GM12878 (cell line): ENCODE data around the gene NUDT14. TPM values are rescaled to one million over a fixed set of nuclear protein-coding genes. Genes with fewer than 3 reads are reported as not detected.

Experiments used
- ATAC-seq: fragments of 200-7000 bp; cut with Tn5 transposase; 3 replicates; pipeline ENCODE4 v1.9.1; 2020; ENCODE audit warnings: mild to moderate bottlenecking, moderate library complexity
- BruUV-seq: library from RNA; stranded (reverse); fragments of 400-500 nt; replicated peaks from 2 replicates; lab custom pipeline; 2021; lab: Mats Ljungman, UMichigan
- CTCF ChIA-PET: fragments of 300-600 bp; sonication (Branson Sonifier 250); formaldehyde crosslinking; extraction: SDS; loops from one replicate; lab custom pipeline; 2021; ENCODE audit warnings: inconsistent platforms; lab: Yijun Ruan, JAX
- POLR2A ChIA-PET: fragments of 350-600 bp; formaldehyde crosslinking; extraction: SDS; loops from one replicate; lab custom pipeline; 2021; ENCODE audit warnings: inconsistent platforms; lab: Charles Lee
- RAD21 ChIA-PET: fragments of 300-600 bp; sonication (Branson Sonifier 250); formaldehyde crosslinking; loops from one replicate; lab custom pipeline; 2023; ENCODE audit warnings: antibody characterized with exemption; ENCODE audit not compliant: unreplicated experiment; lab: Charles Lee
- SMC1A ChIA-PET: fragments of 300-600 bp; sonication (Branson Sonifier 250); formaldehyde crosslinking; loops from one replicate; lab custom pipeline; 2023; ENCODE audit not compliant: unreplicated experiment, uncharacterized antibody; lab: Charles Lee
- DNase-seq: peaks from one replicate; pipeline ENCODE4 v3.0.0-alpha.2; 2011; ENCODE audit warnings: low read depth, low spot score
- FAIRE-seq: peaks from 3 replicates; lab custom pipeline; 2011; peaks lifted over from hg19 to GRCh38; lab: Jason Lieb, UNC
- H2AFZ ChIP-seq: 2 replicates; pipeline ENCODE4 v1.6.0; 2011; ENCODE audit warnings: low read depth, low read length, control low read depth; ENCODE audit not compliant: control insufficient read depth
- H3K27ac ChIP-seq: 2 replicates; pipeline ENCODE4 v1.5.1; 2011; ENCODE audit warnings: control low read depth; ENCODE audit not compliant: control insufficient read depth, insufficient read depth
- H3K27me3 ChIP-seq, 2 experiments: replicated peaks in 1 of 2; 2 replicates each; pipeline versions ENCODE4 v1.6.0 to v1.6.1; 2011; ENCODE audit warnings: low read length in 1 of 2; ENCODE audit not compliant: control insufficient read depth in 2 of 2, insufficient read depth in 2 of 2
- H3K36me3 ChIP-seq, 2 experiments: 2 replicates each; pipeline ENCODE4 v1.5.1; 2011; ENCODE audit warnings: low read length in 1 of 2; ENCODE audit not compliant: control insufficient read depth in 2 of 2, insufficient read depth in 2 of 2
- H3K4me1 ChIP-seq: 2 replicates; pipeline ENCODE4 v1.6.1; 2011; ENCODE audit warnings: mild to moderate bottlenecking, low read length, moderate library complexity, mixed read lengths; ENCODE audit not compliant: control insufficient read depth, insufficient read depth
- H3K4me2 ChIP-seq: 2 replicates; pipeline ENCODE4 v1.6.0; 2011; ENCODE audit warnings: control low read depth; ENCODE audit not compliant: control insufficient read depth, insufficient read depth
- H3K4me3 ChIP-seq: fragments of 200-600 bp; sonication (generic); 2 replicates; pipeline ENCODE4 v1.5.1; 2016
- H3K79me2 ChIP-seq: 2 replicates; pipeline ENCODE4 v1.6.0; 2011; ENCODE audit warnings: low read length; ENCODE audit not compliant: control insufficient read depth, insufficient read depth
- H3K9ac ChIP-seq: 2 replicates; pipeline ENCODE4 v1.8.0; 2011; ENCODE audit warnings: low read length, control low read depth, mixed read lengths; ENCODE audit not compliant: control insufficient read depth, insufficient read depth
- H3K9me3 ChIP-seq: replicated peaks from 3 replicates; pipeline ENCODE4 v1.5.1; 2011; ENCODE audit warnings: mild to moderate bottlenecking, low read length; ENCODE audit not compliant: control insufficient read depth, insufficient read depth
- H4K20me1 ChIP-seq: 2 replicates; pipeline ENCODE4 v1.6.0; 2011; ENCODE audit not compliant: control insufficient read depth, insufficient read depth
- ASH2L ChIP-seq: fragments of 300-600, 200-600 bp; sonication (generic); IDR thresholded peaks from 2 replicates; pipeline ENCODE4 v1.6.1; 2017; ENCODE audit warnings: low read depth, mild to moderate bottlenecking, borderline replicate concordance
- CREB1 ChIP-seq: IDR thresholded peaks from 2 replicates; pipeline ENCODE4 v1.6.1; 2012; ENCODE audit warnings: low read depth, mild to moderate bottlenecking, inconsistent platforms
- HDAC2 ChIP-seq: fragments of 200-600 bp; sonication (generic); IDR thresholded peaks from 2 replicates; pipeline ENCODE4 v1.6.1; 2017
- JUND ChIP-seq: IDR thresholded peaks from 2 replicates; pipeline ENCODE4 v1.6.1; 2012; ENCODE audit warnings: low read depth, mild to moderate bottlenecking, low read length, improper control_type of control experiment, moderate library complexity
- NFYB ChIP-seq: IDR thresholded peaks from 2 replicates; pipeline ENCODE4 v1.6.1; 2011; ENCODE audit warnings: low read depth, mild to moderate bottlenecking, low read length, improper control_type of control experiment, moderate library complexity; ENCODE audit not compliant: insufficient read depth
- NR2F1 ChIP-seq: fragments of 450-650 bp; conservative IDR thresholded peaks from 2 replicates; pipeline ENCODE4 v1.6.1; 2017; ENCODE audit warnings: mild to moderate bottlenecking
- PML ChIP-seq: IDR thresholded peaks from 2 replicates; pipeline ENCODE4 v1.6.1; 2012; ENCODE audit warnings: low read length, inconsistent platforms
- RAD51 ChIP-seq: fragments of 450-650 bp; IDR thresholded peaks from 2 replicates; pipeline ENCODE4 v1.6.1; 2016; ENCODE audit warnings: moderate library complexity, mild to moderate bottlenecking, inconsistent platforms
- RBBP5 ChIP-seq: fragments of 200-600 bp; sonication (generic); conservative IDR thresholded peaks from 2 replicates; pipeline ENCODE4 v1.6.1; 2016
- RCOR1 ChIP-seq: conservative IDR thresholded peaks from 2 replicates; pipeline ENCODE4 v1.6.1; 2012; ENCODE audit warnings: low read depth, low read length, improper control_type of control experiment
- SIX5 ChIP-seq: IDR thresholded peaks from 2 replicates; pipeline ENCODE4 v1.6.1; 2011; ENCODE audit warnings: mild to moderate bottlenecking, low read depth, low read length, moderate library complexity; ENCODE audit not compliant: severe bottlenecking
- ZNF207 ChIP-seq: fragments of 450-650 bp; IDR thresholded peaks from 2 replicates; pipeline ENCODE4 v1.6.1; 2014; ENCODE audit warnings: antibody characterized with exemption, mild to moderate bottlenecking, borderline replicate concordance
- WGBS: methylation state at CpG from one replicate; pipeline ENCODE4 v1.1.6; 2016; ENCODE audit warnings: low lambda C conversion rate; ENCODE audit not compliant: insufficient replicate concordance, insufficient coverage; ENCODE audit errors: missing lambda C conversion rate; 5-methylcytosine and 5-hydroxymethylcytosine counted together
- in situ Hi-C: fragments of 300-500 bp; cut with MboI; formaldehyde crosslinking; loops from 9 replicates; pipeline ENCODE4 v1.14.3; 2018; ENCODE audit warnings: mixed read lengths
- intact Hi-C: fragments of 100-400 bp; cut with micrococcal nuclease; formaldehyde crosslinking; loops from one replicate; pipeline ENCODE4 v1.14.2; 2022; ENCODE audit not compliant: unreplicated experiment
- polyA plus RNA-seq, 11 experiments: library from polyadenylated mRNA; depleted of rRNA in 4 of 11; unstranded in 6 of 11; stranded (reverse) in 5 of 11; fragments of >200 nt; fragmentation: Nextera tagmentation in 4 of 11; fragmentation: Illumina TruSeq in 1 of 11; extraction: Ambion mirVana in 4 of 11; extraction: Trizol in 1 of 11; gene quantifications; 1 replicate in 1 of 11; 2 replicates in 10 of 11; pipeline versions ENCODE4 v1.2.1 to v1.2.3, GENCODE V29; 2011 to 2016; ENCODE audit warnings: inconsistent platforms in 2 of 11, missing spikeins in 2 of 11, low read depth in 1 of 11
- total RNA-seq, 4 experiments: library from RNA; depleted of rRNA in 3 of 4; stranded (reverse); fragments of >200 nt in 3 of 4; fragmentation: Illumina TruSeq in 1 of 4; extraction: Trizol in 1 of 4; gene quantifications; 2 replicates each; pipeline versions ENCODE4 v1.2.1 to v1.2.3, GENCODE V29; 2013 to 2021
- TF ChIP-seq, protein P1 (sequence below), 3 experiments: IDR thresholded peaks in 2 of 3; conservative IDR thresholded peaks in 1 of 3; 2 replicates each; pipeline ENCODE4 v1.5.1; 2011; ENCODE audit warnings: low read depth in 3 of 3, low read length in 3 of 3, mild to moderate bottlenecking in 3 of 3, control low read depth in 2 of 3, moderate library complexity in 2 of 3, inconsistent platforms in 1 of 3, mixed read lengths in 1 of 3; ENCODE audit not compliant: control insufficient read depth in 2 of 3, insufficient read depth in 1 of 3; ENCODE audit errors: extremely low read depth in 1 of 3
- TF ChIP-seq, protein P2 (sequence below): fragments of 450-650 bp; IDR thresholded peaks from 2 replicates; pipeline ENCODE4 v1.6.1; 2016; ENCODE audit warnings: mild to moderate bottlenecking

The NUDT14 gene
- total and polyA plus RNA-seq, 10 of the 15 experiments (the other 5 are each of a cell fraction or from before 2014, with no cell fraction given) = 0.62 to 6.8 (median 4.3) TPM; not detected in 1

DNA sequence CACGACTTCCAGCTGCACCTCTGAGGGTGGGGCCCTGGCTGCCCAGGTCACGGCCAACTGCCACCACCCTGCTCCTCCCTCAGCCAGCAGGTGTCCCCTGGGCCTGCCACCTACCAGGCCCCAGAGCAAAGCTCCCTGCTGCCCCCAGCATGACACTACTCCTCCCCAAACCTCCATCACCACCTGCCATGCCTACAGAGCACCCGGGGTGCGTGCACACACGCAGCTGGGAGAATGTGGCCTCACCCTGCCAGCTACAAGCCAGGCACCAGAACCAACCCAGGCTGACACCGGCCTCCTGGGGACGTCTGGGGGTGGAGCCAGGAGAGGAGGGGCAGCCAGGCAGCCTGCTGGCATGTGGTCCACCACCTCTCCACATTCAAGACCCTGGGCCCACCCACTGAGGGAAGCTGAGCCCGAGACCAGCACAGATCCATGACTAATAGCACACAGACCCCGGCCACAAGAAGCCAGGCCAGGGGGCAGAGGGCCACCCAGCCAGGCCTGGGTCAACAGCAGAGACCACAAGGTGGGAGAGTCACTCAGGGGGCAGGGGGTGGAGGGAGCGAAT is 15.9 kb downstream of the NUDT14 start:
- WGBS = 8% methylated on average over 8 of the region's 10 CpGs
- FAIRE-seq = no peak

More for the DNA sequence above, 15.9 kb downstream of the NUDT14 start:
- no peak for TF ChIP-seq JUND
- TF ChIP-seq PML = no peak
- TF ChIP-seq, protein P1, sequence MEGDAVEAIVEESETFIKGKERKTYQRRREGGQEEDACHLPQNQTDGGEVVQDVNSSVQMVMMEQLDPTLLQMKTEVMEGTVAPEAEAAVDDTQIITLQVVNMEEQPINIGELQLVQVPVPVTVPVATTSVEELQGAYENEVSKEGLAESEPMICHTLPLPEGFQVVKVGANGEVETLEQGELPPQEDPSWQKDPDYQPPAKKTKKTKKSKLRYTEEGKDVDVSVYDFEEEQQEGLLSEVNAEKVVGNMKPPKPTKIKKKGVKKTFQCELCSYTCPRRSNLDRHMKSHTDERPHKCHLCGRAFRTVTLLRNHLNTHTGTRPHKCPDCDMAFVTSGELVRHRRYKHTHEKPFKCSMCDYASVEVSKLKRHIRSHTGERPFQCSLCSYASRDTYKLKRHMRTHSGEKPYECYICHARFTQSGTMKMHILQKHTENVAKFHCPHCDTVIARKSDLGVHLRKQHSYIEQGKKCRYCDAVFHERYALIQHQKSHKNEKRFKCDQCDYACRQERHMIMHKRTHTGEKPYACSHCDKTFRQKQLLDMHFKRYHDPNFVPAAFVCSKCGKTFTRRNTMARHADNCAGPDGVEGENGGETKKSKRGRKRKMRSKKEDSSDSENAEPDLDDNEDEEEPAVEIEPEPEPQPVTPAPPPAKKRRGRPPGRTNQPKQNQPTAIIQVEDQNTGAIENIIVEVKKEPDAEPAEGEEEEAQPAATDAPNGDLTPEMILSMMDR (IDR thresholded peaks at IDR 0.05 in 2 of 3, conservative IDR thresholded peaks at IDR 0.05 in 1 of 3; ENCODE audit: control insufficient read depth in 2 of 3, extremely low read depth in 1 of 3, insufficient read depth in 1 of 3, low read depth in 3 of 3, low read length in 3 of 3) = no peak
- no peak for TF ChIP-seq HDAC2
- TF ChIP-seq NFYB = no peak
- TF ChIP-seq RBBP5 = no peak
- no peak for TF ChIP-seq SIX5
- TF ChIP-seq ASH2L = no peak
- no peak for TF ChIP-seq ZNF207
- no peak for TF ChIP-seq RCOR1
- no peak for TF ChIP-seq CREB1
- TF ChIP-seq RAD51 = no peak
- TF ChIP-seq NR2F1 = no peak
- TF ChIP-seq, protein P2, sequence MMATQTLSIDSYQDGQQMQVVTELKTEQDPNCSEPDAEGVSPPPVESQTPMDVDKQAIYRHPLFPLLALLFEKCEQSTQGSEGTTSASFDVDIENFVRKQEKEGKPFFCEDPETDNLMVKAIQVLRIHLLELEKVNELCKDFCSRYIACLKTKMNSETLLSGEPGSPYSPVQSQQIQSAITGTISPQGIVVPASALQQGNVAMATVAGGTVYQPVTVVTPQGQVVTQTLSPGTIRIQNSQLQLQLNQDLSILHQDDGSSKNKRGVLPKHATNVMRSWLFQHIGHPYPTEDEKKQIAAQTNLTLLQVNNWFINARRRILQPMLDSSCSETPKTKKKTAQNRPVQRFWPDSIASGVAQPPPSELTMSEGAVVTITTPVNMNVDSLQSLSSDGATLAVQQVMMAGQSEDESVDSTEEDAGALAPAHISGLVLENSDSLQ = no peak
- Histone ChIP-seq H4K20me1 (0 out of 2 replicates have a peak, but pooled peaks cover 2% of the 10 kb centered on the region), H3K27ac (no peak overlapping the region), H3K27me3 (peaks cover 2 to 3% of the 10 kb centered on the region in 2 experiments; a peak in 2 of 4 replicates), H3K4me3 (no peak overlapping the region), H3K4me1 (no peaks in the 10 kb centered on the region), H3K9me3 (no peaks in the 10 kb centered on the region), H3K4me2 (no peak overlapping the region), H3K9ac (no peak overlapping the region), H3K79me2 (no peaks in the 10 kb centered on the region), H3K36me3 (no peaks in the 10 kb centered on the region), H2AFZ (no peak overlapping the region)
- SMC1A ChIA-PET = interaction anchor here (0.6 kb wide), 1 partner anchor 162 kb away, joined by 3 read pairs; no protein-coding TSS in a partner anchor
- CTCF ChIA-PET = no interaction called here
- POLR2A ChIA-PET = no interaction called here
- intact Hi-C loops (loop anchor here (10.0 kb wide), 1 partner anchor 70 kb away; no protein-coding TSS in a partner anchor), in situ Hi-C loops (no loop called here)
- RAD21 ChIA-PET = no interaction called here
- BruUV-seq = no TSS peak
- DNase-seq (no peak), ATAC-seq (peak; percentile 27; the same call in 2 of the 3 replicates)
